GM12878 (cell line): ENCODE results near the gene MBNL1. TPM values are rescaled to one million over a fixed set of nuclear protein-coding genes. Genes with fewer than 3 reads are reported as not detected.

Experiments
- ATAC-seq: fragments of 200-7000 bp; cut with Tn5 transposase; 3 replicates; pipeline ENCODE4 v1.9.1; 2020; ENCODE audit warnings: mild to moderate bottlenecking, moderate library complexity
- BruUV-seq: library from RNA; stranded (reverse); fragments of 400-500 nt; replicated peaks from 2 replicates; lab custom pipeline; 2021; lab: Mats Ljungman, UMichigan
- CTCF ChIA-PET: fragments of 300-600 bp; sonication (Branson Sonifier 250); formaldehyde crosslinking; extraction: SDS; loops from one replicate; lab custom pipeline; 2021; ENCODE audit warnings: inconsistent platforms; lab: Yijun Ruan, JAX
- POLR2A ChIA-PET: fragments of 350-600 bp; formaldehyde crosslinking; extraction: SDS; loops from one replicate; lab custom pipeline; 2021; ENCODE audit warnings: inconsistent platforms; lab: Charles Lee
- RAD21 ChIA-PET: fragments of 300-600 bp; sonication (Branson Sonifier 250); formaldehyde crosslinking; loops from one replicate; lab custom pipeline; 2023; ENCODE audit warnings: antibody characterized with exemption; ENCODE audit not compliant: unreplicated experiment; lab: Charles Lee
- SMC1A ChIA-PET: fragments of 300-600 bp; sonication (Branson Sonifier 250); formaldehyde crosslinking; loops from one replicate; lab custom pipeline; 2023; ENCODE audit not compliant: unreplicated experiment, uncharacterized antibody; lab: Charles Lee
- DNase-seq: peaks from one replicate; pipeline ENCODE4 v3.0.0-alpha.2; 2011; ENCODE audit warnings: low read depth, low spot score
- FAIRE-seq: peaks from 3 replicates; lab custom pipeline; 2011; peaks lifted over from hg19 to GRCh38; lab: Jason Lieb, UNC
- H2AFZ ChIP-seq: 2 replicates; pipeline ENCODE4 v1.6.0; 2011; ENCODE audit warnings: low read depth, low read length, control low read depth; ENCODE audit not compliant: control insufficient read depth
- H3K27ac ChIP-seq: 2 replicates; pipeline ENCODE4 v1.5.1; 2011; ENCODE audit warnings: control low read depth; ENCODE audit not compliant: control insufficient read depth, insufficient read depth
- H3K27me3 ChIP-seq, 2 experiments: replicated peaks in 1 of 2; 2 replicates each; pipeline versions ENCODE4 v1.6.0 to v1.6.1; 2011; ENCODE audit warnings: low read length in 1 of 2; ENCODE audit not compliant: control insufficient read depth in 2 of 2, insufficient read depth in 2 of 2
- H3K36me3 ChIP-seq, 2 experiments: 2 replicates each; pipeline ENCODE4 v1.5.1; 2011; ENCODE audit warnings: low read length in 1 of 2; ENCODE audit not compliant: control insufficient read depth in 2 of 2, insufficient read depth in 2 of 2
- H3K4me1 ChIP-seq: 2 replicates; pipeline ENCODE4 v1.6.1; 2011; ENCODE audit warnings: mild to moderate bottlenecking, low read length, moderate library complexity, mixed read lengths; ENCODE audit not compliant: control insufficient read depth, insufficient read depth
- H3K4me2 ChIP-seq: 2 replicates; pipeline ENCODE4 v1.6.0; 2011; ENCODE audit warnings: control low read depth; ENCODE audit not compliant: control insufficient read depth, insufficient read depth
- H3K4me3 ChIP-seq: fragments of 200-600 bp; sonication (generic); 2 replicates; pipeline ENCODE4 v1.5.1; 2016
- H3K79me2 ChIP-seq: 2 replicates; pipeline ENCODE4 v1.6.0; 2011; ENCODE audit warnings: low read length; ENCODE audit not compliant: control insufficient read depth, insufficient read depth
- H3K9ac ChIP-seq: 2 replicates; pipeline ENCODE4 v1.8.0; 2011; ENCODE audit warnings: low read length, control low read depth, mixed read lengths; ENCODE audit not compliant: control insufficient read depth, insufficient read depth
- H3K9me3 ChIP-seq: replicated peaks from 3 replicates; pipeline ENCODE4 v1.5.1; 2011; ENCODE audit warnings: mild to moderate bottlenecking, low read length; ENCODE audit not compliant: control insufficient read depth, insufficient read depth
- H4K20me1 ChIP-seq: 2 replicates; pipeline ENCODE4 v1.6.0; 2011; ENCODE audit not compliant: control insufficient read depth, insufficient read depth
- ATF7 ChIP-seq: fragments of 450-650 bp; IDR thresholded peaks from 2 replicates; pipeline ENCODE4 v1.6.1; 2016; ENCODE audit warnings: low read depth, mild to moderate bottlenecking
- CBX5 ChIP-seq: sonication (generic); IDR thresholded peaks from 2 replicates; pipeline ENCODE4 v1.6.1; 2016; ENCODE audit warnings: low read depth, moderate library complexity, mild to moderate bottlenecking, inconsistent platforms
- CEBPB ChIP-seq, 2 experiments: fragments of 150-350 bp in 1 of 2; IDR thresholded peaks; 2 replicates each; pipeline ENCODE4 v1.6.1; 2012 to 2014; ENCODE audit warnings: low read depth in 2 of 2, low read length in 2 of 2, borderline replicate concordance in 1 of 2, inconsistent platforms in 1 of 2
- ETV6 ChIP-seq, 2 experiments: fragments of 450-650 bp in 1 of 2; IDR thresholded peaks in 1 of 2; conservative IDR thresholded peaks in 1 of 2; 2 replicates each; pipeline ENCODE4 v1.6.1; 2014; ENCODE audit warnings: antibody characterized with exemption in 1 of 2, borderline replicate concordance in 1 of 2, low read depth in 1 of 2, mild to moderate bottlenecking in 1 of 2, moderate library complexity in 1 of 2
- FOS ChIP-seq: IDR thresholded peaks from 3 replicates; pipeline ENCODE4 v1.6.1; 2011; ENCODE audit warnings: borderline replicate concordance; ENCODE audit not compliant: insufficient read length; ENCODE audit errors: extremely low read depth
- JUND ChIP-seq: IDR thresholded peaks from 2 replicates; pipeline ENCODE4 v1.6.1; 2012; ENCODE audit warnings: low read depth, mild to moderate bottlenecking, low read length, improper control_type of control experiment, moderate library complexity
- MYC ChIP-seq: IDR thresholded peaks from 2 replicates; pipeline ENCODE4 v1.6.1; 2011; ENCODE audit warnings: mild to moderate bottlenecking, low read length, moderate library complexity, inconsistent platforms; ENCODE audit not compliant: insufficient read depth, insufficient replicate concordance, insufficient read length, severe bottlenecking
- NFXL1 ChIP-seq: fragments of 450-650 bp; IDR thresholded peaks from 2 replicates; pipeline ENCODE4 v1.6.1; 2017; ENCODE audit warnings: antibody characterized with exemption, mild to moderate bottlenecking, borderline replicate concordance
- SMARCA5 ChIP-seq: fragments of 450-650 bp; IDR thresholded peaks from 2 replicates; pipeline ENCODE4 v1.6.1; 2017; ENCODE audit warnings: mild to moderate bottlenecking
- WRNIP1 ChIP-seq: IDR thresholded peaks from 2 replicates; pipeline ENCODE4 v1.6.1; 2011; ENCODE audit warnings: low read depth, low read length, improper control_type of control experiment, borderline replicate concordance
- ZNF274 ChIP-seq: IDR thresholded peaks from one replicate; pipeline ENCODE4 v1.8.0; 2011; ENCODE audit not compliant: insufficient read length, insufficient read depth
- WGBS: methylation state at CpG from one replicate; pipeline ENCODE4 v1.1.6; 2016; ENCODE audit warnings: low lambda C conversion rate; ENCODE audit not compliant: insufficient replicate concordance, insufficient coverage; ENCODE audit errors: missing lambda C conversion rate; 5-methylcytosine and 5-hydroxymethylcytosine counted together
- in situ Hi-C: fragments of 300-500 bp; cut with MboI; formaldehyde crosslinking; loops from 9 replicates; pipeline ENCODE4 v1.14.3; 2018; ENCODE audit warnings: mixed read lengths
- intact Hi-C: fragments of 100-400 bp; cut with micrococcal nuclease; formaldehyde crosslinking; loops from one replicate; pipeline ENCODE4 v1.14.2; 2022; ENCODE audit not compliant: unreplicated experiment
- polyA plus RNA-seq, 11 experiments: library from polyadenylated mRNA; depleted of rRNA in 4 of 11; unstranded in 6 of 11; stranded (reverse) in 5 of 11; fragments of >200 nt; fragmentation: Nextera tagmentation in 4 of 11; fragmentation: Illumina TruSeq in 1 of 11; extraction: Ambion mirVana in 4 of 11; extraction: Trizol in 1 of 11; gene quantifications; 1 replicate in 1 of 11; 2 replicates in 10 of 11; pipeline versions ENCODE4 v1.2.1 to v1.2.3, GENCODE V29; 2011 to 2016; ENCODE audit warnings: inconsistent platforms in 2 of 11, missing spikeins in 2 of 11, low read depth in 1 of 11
- total RNA-seq, 4 experiments: library from RNA; depleted of rRNA in 3 of 4; stranded (reverse); fragments of >200 nt in 3 of 4; fragmentation: Illumina TruSeq in 1 of 4; extraction: Trizol in 1 of 4; gene quantifications; 2 replicates each; pipeline versions ENCODE4 v1.2.1 to v1.2.3, GENCODE V29; 2013 to 2021
- TF ChIP-seq, protein P1 (sequence below): fragments of 450-650 bp; IDR thresholded peaks from 2 replicates; pipeline ENCODE4 v1.6.1; 2017; ENCODE audit warnings: borderline replicate concordance
- TF ChIP-seq, protein P2 (sequence below): IDR thresholded peaks from 2 replicates; pipeline ENCODE4 v1.6.1; 2012; ENCODE audit warnings: low read length, inconsistent platforms

MBNL1 gene
- total and polyA plus RNA-seq, 10 of the 15 experiments (the other 5 are each of a cell fraction or from before 2014, with no cell fraction given): 59.6 to 337 (median 143) TPM

DNA sequence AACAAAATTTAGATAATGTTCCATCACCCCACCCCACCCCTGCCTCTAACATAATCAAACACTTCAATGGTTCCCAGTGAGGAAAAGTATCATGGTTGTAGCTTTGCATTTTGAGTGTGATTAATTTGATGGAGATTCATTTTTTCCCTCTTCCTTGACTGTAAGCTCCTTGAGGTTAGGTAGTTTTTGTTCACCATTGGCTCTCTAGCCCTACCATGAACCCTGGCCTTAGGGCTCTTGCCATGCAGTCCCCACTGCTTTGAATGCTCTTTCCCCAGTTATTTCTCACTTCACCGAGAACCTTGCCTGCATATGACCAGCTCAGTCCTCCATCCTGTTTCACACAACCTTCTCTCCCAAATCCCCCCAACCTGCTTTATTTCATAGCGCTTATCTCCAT is 5.0 kb upstream of the MBNL1 start:
- SMC1A ChIA-PET: interaction anchor here (0.7 to 1.6 kb wide), 3 partner anchors 8 to 113 kb away, joined by 3 to 7 read pairs (median 3); no protein-coding TSS in a partner anchor
- in situ Hi-C loops: no loop called here

DNA sequence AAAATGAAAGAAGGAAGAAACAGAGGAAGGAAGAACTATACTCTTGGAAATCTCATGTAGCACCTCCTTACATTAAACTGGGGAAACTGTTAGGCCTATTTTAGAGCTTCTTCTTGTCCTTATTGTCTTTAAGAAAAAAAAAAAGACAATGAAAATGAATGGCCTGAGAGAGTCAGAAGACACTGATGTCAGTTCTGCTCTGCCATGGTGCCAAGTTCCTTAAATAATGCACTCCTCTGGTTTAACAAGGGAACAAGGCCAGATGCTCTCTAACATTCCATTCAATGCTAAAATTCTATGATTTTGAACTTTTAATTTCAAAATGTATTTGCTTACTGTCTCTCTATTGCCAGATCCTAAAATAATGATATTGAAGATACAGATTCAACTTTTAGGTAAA is 4.4 kb upstream of the MBNL1 start:
- POLR2A ChIA-PET: no interaction called here
- FAIRE-seq (no peak), DNase-seq (no peak), ATAC-seq (no peak)
- no peak overlapping the region for H2AFZ ChIP-seq
- in situ Hi-C loops (no loop called here), intact Hi-C loops (no loop called here)
- H3K36me3 ChIP-seq: no peaks in the 10 kb centered on the region
- H3K9me3 ChIP-seq: no peaks in the 10 kb centered on the region
- no peak overlapping the region for H3K4me2 ChIP-seq
- RAD21 ChIA-PET: no interaction called here
- no peaks in the 10 kb centered on the region for H4K20me1 ChIP-seq
- H3K4me3 ChIP-seq: no peak overlapping the region
- CTCF ChIA-PET: no interaction called here
- SMC1A ChIA-PET: interaction anchor here (1.3 to 1.6 kb wide), 3 partner anchors 19 to 112 kb away, joined by 3 to 7 read pairs (median 6); no protein-coding TSS in a partner anchor
- H3K27ac ChIP-seq: no peak overlapping the region
- H3K4me1 ChIP-seq: peaks cover 7% of the 10 kb centered on the region; the same call in 1 of the 2 replicates
- H3K79me2 ChIP-seq: peaks cover 24% of the 10 kb centered on the region
- H3K27me3 ChIP-seq: no peaks in the 10 kb centered on the region
- no TSS peak for BruUV-seq
- H3K9ac ChIP-seq: no peak overlapping the region
- TF ChIP-seq ZNF274: no peak
- TF ChIP-seq, protein P1, sequence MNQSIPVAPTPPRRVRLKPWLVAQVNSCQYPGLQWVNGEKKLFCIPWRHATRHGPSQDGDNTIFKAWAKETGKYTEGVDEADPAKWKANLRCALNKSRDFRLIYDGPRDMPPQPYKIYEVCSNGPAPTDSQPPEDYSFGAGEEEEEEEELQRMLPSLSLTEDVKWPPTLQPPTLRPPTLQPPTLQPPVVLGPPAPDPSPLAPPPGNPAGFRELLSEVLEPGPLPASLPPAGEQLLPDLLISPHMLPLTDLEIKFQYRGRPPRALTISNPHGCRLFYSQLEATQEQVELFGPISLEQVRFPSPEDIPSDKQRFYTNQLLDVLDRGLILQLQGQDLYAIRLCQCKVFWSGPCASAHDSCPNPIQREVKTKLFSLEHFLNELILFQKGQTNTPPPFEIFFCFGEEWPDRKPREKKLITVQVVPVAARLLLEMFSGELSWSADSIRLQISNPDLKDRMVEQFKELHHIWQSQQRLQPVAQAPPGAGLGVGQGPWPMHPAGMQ: no peak
- TF ChIP-seq WRNIP1: no peak
- no peak for TF ChIP-seq SMARCA5
- no peak for TF ChIP-seq JUND
- no peak for TF ChIP-seq MYC
- TF ChIP-seq, protein P2, sequence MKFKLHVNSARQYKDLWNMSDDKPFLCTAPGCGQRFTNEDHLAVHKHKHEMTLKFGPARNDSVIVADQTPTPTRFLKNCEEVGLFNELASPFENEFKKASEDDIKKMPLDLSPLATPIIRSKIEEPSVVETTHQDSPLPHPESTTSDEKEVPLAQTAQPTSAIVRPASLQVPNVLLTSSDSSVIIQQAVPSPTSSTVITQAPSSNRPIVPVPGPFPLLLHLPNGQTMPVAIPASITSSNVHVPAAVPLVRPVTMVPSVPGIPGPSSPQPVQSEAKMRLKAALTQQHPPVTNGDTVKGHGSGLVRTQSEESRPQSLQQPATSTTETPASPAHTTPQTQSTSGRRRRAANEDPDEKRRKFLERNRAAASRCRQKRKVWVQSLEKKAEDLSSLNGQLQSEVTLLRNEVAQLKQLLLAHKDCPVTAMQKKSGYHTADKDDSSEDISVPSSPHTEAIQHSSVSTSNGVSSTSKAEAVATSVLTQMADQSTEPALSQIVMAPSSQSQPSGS: no peak
- TF ChIP-seq ATF7: no peak
- no peak for TF ChIP-seq FOS
- TF ChIP-seq ETV6 (conservative IDR thresholded peaks at IDR 0.05 in 1 of 2, IDR thresholded peaks at IDR 0.05 in 1 of 2; ENCODE audit: borderline replicate concordance in 1 of 2, low read depth in 1 of 2): no peak
- no peak for TF ChIP-seq CBX5
- TF ChIP-seq NFXL1: no peak

More for the DNA sequence above, 5.0 kb upstream of the MBNL1 start:
- no peak for DNase-seq
- BruUV-seq: no TSS peak
- H3K27me3 ChIP-seq: no peaks in the 10 kb centered on the region
- no peaks in the 10 kb centered on the region for H3K9me3 ChIP-seq
- intact Hi-C loops: no loop called here
- ChIA-PET CTCF (interaction anchor here (1.2 kb wide), 1 partner anchor 131 kb away, joined by 3 read pairs; no protein-coding TSS in a partner anchor), POLR2A (interaction anchor here (1.0 kb wide), 1 partner anchor 19 kb away, joined by 3 read pairs; no protein-coding TSS in a partner anchor), RAD21 (interaction anchor here (0.8 kb wide), 1 partner anchor 80 kb away, joined by 3 read pairs; no protein-coding TSS in a partner anchor)
- H3K4me2 ChIP-seq: no peak overlapping the region
- no peak overlapping the region for H3K9ac ChIP-seq
- peaks cover 8% of the 10 kb centered on the region for H3K4me1 ChIP-seq
- H3K4me3 ChIP-seq: no peak overlapping the region
- H4K20me1 ChIP-seq: no peaks in the 10 kb centered on the region
- ATAC-seq: no peak
- H3K36me3 ChIP-seq: no peaks in the 10 kb centered on the region
- 98% methylated on average over 2 of the region's 2 CpGs for WGBS
- no peak overlapping the region for H3K27ac ChIP-seq
- FAIRE-seq: no peak
- H3K79me2 ChIP-seq: peaks cover 19% of the 10 kb centered on the region
- no peak for TF ChIP-seq CEBPB (IDR thresholded peaks at IDR 0.05; ENCODE audit: borderline replicate concordance in 1 of 2, low read depth in 2 of 2, low read length in 2 of 2)
- no peak for TF ChIP-seq ETV6 (conservative IDR thresholded peaks at IDR 0.05 in 1 of 2, IDR thresholded peaks at IDR 0.05 in 1 of 2; ENCODE audit: borderline replicate concordance in 1 of 2, low read depth in 1 of 2)
- no peak overlapping the region for H2AFZ ChIP-seq
